Endothelial cell of umbilical vein (primary cell): ENCODE results near the gene TBC1D24. TPM values are rescaled to one million over a fixed set of nuclear protein-coding genes. Genes with fewer than 3 reads are reported as not detected.

Experiments used
- BruUV-seq: library from RNA; stranded (reverse); fragments of 400-500 nt; replicated peaks from 2 replicates; lab custom pipeline; 2021; lab: Mats Ljungman, UMichigan
- CTCF ChIA-PET: fragments of 300-600, 350-600 bp; sonication (Branson Sonifier 250); formaldehyde crosslinking; loops from one replicate; lab custom pipeline; 2021; ENCODE audit warnings: antibody characterized with exemption, inconsistent platforms; lab: Charles Lee
- POLR2A ChIA-PET: fragments of 300-600, 350-600 bp; sonication (Branson Sonifier 250); formaldehyde crosslinking; loops from one replicate; lab custom pipeline; 2021; ENCODE audit warnings: antibody characterized with exemption, inconsistent platforms; lab: Charles Lee
- DNase-seq: peaks from one replicate; pipeline ENCODE4 v3.0.0-alpha.2; 2011; ENCODE audit warnings: low read depth, low spot score
- FAIRE-seq: peaks from 2 replicates; lab custom pipeline; 2011; peaks lifted over from hg19 to GRCh38; lab: Jason Lieb, UNC
- H2AFZ ChIP-seq: 2 replicates; pipeline ENCODE4 v1.6.0; 2012; ENCODE audit warnings: low read depth, low read length, control low read depth, inconsistent platforms
- H3K27ac ChIP-seq: 2 replicates; pipeline ENCODE4 v1.5.1; 2011; ENCODE audit warnings: low read depth, mild to moderate bottlenecking, control low read depth, low read length, moderate library complexity; ENCODE audit not compliant: insufficient read depth
- H3K27me3 ChIP-seq, 2 experiments: 2 replicates each; pipeline versions ENCODE4 v1.6.0 to v1.6.1; 2011; ENCODE audit warnings: low read length in 2 of 2, mixed read lengths in 1 of 2; ENCODE audit not compliant: control insufficient read depth in 2 of 2, insufficient read depth in 2 of 2
- H3K36me3 ChIP-seq, 2 experiments: 2 replicates in 1 of 2; 3 replicates in 1 of 2; pipeline ENCODE4 v1.5.1; 2011; ENCODE audit warnings: low read length in 2 of 2, mild to moderate bottlenecking in 1 of 2, moderate library complexity in 1 of 2; ENCODE audit not compliant: control insufficient read depth in 2 of 2, insufficient read depth in 2 of 2; ENCODE audit errors: extremely low read depth in 1 of 2
- H3K4me1 ChIP-seq: 3 replicates; pipeline ENCODE4 v1.5.1; 2011; ENCODE audit warnings: mild to moderate bottlenecking, low read length; ENCODE audit not compliant: control insufficient read depth, insufficient read depth; ENCODE audit errors: extremely low read depth
- H3K4me2 ChIP-seq: 2 replicates; pipeline ENCODE4 v1.6.1; 2011; ENCODE audit warnings: low read length, control low read depth, mixed read lengths; ENCODE audit not compliant: insufficient read depth
- H3K4me3 ChIP-seq, 3 experiments: fragments of 200-600 bp in 1 of 3; sonication (generic), shearing (Covaris generic) in 1 of 3; replicated peaks in 1 of 3; 2 replicates each; pipeline ENCODE4 v1.5.1; 2011 to 2016; ENCODE audit warnings: control low read depth in 3 of 3, low read length in 3 of 3, mild to moderate bottlenecking in 2 of 3, inconsistent platforms in 1 of 3, low read depth in 1 of 3, moderate library complexity in 1 of 3; ENCODE audit not compliant: insufficient read depth in 1 of 3
- H3K79me2 ChIP-seq: 2 replicates; pipeline ENCODE4 v1.6.0; 2012; ENCODE audit warnings: low read length, inconsistent platforms; ENCODE audit not compliant: control insufficient read depth, insufficient read depth
- H3K9ac ChIP-seq: replicated peaks from 2 replicates; pipeline ENCODE3; 2011; ENCODE audit warnings: low read length, control low read depth; ENCODE audit not compliant: insufficient read depth; ENCODE audit errors: extremely low read depth
- H3K9me1 ChIP-seq: replicated peaks from 3 replicates; pipeline ENCODE4 v1.6.0; 2011; ENCODE audit warnings: mild to moderate bottlenecking, low read length; ENCODE audit not compliant: control insufficient read depth, insufficient read depth; ENCODE audit errors: extremely low read depth
- H3K9me3 ChIP-seq: replicated peaks from 2 replicates; pipeline ENCODE4 v1.5.1; 2012; ENCODE audit warnings: low read length, inconsistent platforms; ENCODE audit not compliant: control insufficient read depth, insufficient read depth
- H4K20me1 ChIP-seq: replicated peaks from 2 replicates; pipeline ENCODE3; 2011; ENCODE audit warnings: mild to moderate bottlenecking, low read length; ENCODE audit not compliant: control insufficient read depth, insufficient read depth; ENCODE audit errors: extremely low read depth
- EZH2 ChIP-seq: IDR thresholded peaks from 2 replicates; pipeline ENCODE4 v1.6.1; 2012; ENCODE audit warnings: borderline replicate concordance, low read depth, mild to moderate bottlenecking, moderate library complexity, low read length, inconsistent platforms; ENCODE audit not compliant: severe bottlenecking
- FOS ChIP-seq: IDR thresholded peaks from 2 replicates; pipeline ENCODE4 v1.6.1; 2011; ENCODE audit warnings: mild to moderate bottlenecking, low read length, moderate library complexity, borderline replicate concordance; ENCODE audit not compliant: insufficient read depth
- GATA2 ChIP-seq: IDR thresholded peaks from 2 replicates; pipeline ENCODE4 v1.7.0; 2011; ENCODE audit warnings: low read depth, mild to moderate bottlenecking, moderate library complexity, mixed read lengths, low read length; ENCODE audit not compliant: insufficient read length, insufficient read depth
- POLR2A ChIP-seq: IDR thresholded peaks from 2 replicates; pipeline ENCODE4 v1.6.1; 2012; ENCODE audit warnings: low read depth, mild to moderate bottlenecking, control low read depth, low read length
- POLR2AphosphoS5 ChIP-seq: IDR thresholded peaks from 2 replicates; pipeline ENCODE4 v1.6.1; 2012; ENCODE audit warnings: low read depth, mild to moderate bottlenecking, control low read depth, low read length, moderate library complexity; ENCODE audit not compliant: insufficient read depth
- dilution Hi-C: fragments of 300-500 bp; cut with MboI; formaldehyde crosslinking; loops from one replicate; pipeline ENCODE4 v1.15.0; 2019; ENCODE audit warnings: low sequenced_read_pairs; ENCODE audit not compliant: extremely low pct_ligation_motif_present
- intact Hi-C: fragments of 100-400 bp; cut with micrococcal nuclease; formaldehyde crosslinking; loops from one replicate; pipeline ENCODE4 v1.10.0; 2022
- polyA plus RNA-seq, 4 experiments: library from polyadenylated mRNA; depleted of rRNA in 3 of 4; stranded (reverse) in 3 of 4; unstranded in 1 of 4; fragments of >200 nt; gene quantifications; 2 replicates each; pipeline versions ENCODE4 v1.2.1 to v1.2.3, GENCODE V29; 2011 to 2012; ENCODE audit warnings: missing spikeins in 1 of 4
- total RNA-seq: library from RNA; stranded (reverse); gene quantifications from 2 replicates; pipeline ENCODE4 v1.2.3, GENCODE V29; 2021
- TF ChIP-seq, protein P1 (sequence below): IDR thresholded peaks from 2 replicates; pipeline ENCODE4 v1.6.1; 2011; ENCODE audit not compliant: insufficient read depth, insufficient read length
- TF ChIP-seq, protein P2 (sequence below), 2 donors: IDR thresholded peaks; 1 replicate in 1 of 2; 2 replicates in 1 of 2; pipeline ENCODE4 v1.5.1; 2011; ENCODE audit warnings: low read length in 2 of 2, mild to moderate bottlenecking in 2 of 2, moderate library complexity in 2 of 2, control low read depth in 1 of 2, inconsistent platforms in 1 of 2, low read depth in 1 of 2; ENCODE audit not compliant: insufficient read depth in 1 of 2; ENCODE audit errors: extremely low read depth in 1 of 2

The TBC1D24 gene
- total and polyA plus RNA-seq, 2 donors (not counting 3 experiments of a cell fraction or from before 2014, with no cell fraction given) = 8.1 to 22.8 TPM

DNA sequence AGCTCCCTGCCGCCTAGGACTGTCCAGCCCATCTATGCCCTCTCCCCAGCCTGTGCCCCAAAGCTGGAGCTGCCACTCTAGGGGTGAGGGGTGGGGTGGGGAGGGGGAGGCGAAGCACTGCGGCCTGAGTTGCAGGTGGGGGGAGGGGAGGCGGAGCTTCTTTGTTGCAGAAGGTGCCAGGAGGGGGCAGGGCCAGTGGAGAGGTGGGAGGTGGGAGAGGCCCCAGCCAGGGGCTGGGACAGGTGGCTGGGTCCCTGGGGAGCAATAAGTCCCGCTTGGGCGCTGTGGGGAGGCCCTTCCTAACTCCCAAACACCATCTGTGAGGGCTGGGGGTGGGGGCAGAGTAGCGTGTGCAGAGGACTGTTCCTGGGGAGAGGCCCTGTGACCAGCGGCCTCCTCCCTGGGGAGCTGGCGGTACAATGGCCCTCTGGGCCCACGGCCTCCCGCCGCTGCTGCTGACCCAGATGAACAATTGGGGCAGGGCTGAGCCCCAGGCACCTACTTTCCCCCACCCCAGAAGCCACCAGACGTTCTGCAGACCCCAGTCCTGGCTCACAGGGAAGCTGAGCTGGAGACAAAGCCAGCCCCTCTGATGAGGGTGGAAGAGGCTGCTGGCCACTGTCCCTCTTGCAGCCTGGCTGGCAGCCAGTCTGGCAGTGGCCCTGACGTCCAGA lies 6.1 kb upstream of the TBC1D24 start:
- FAIRE-seq (no peak), DNase-seq (no peak)
- peak overlapping the region; percentile 75 for H3K4me2 ChIP-seq

More for the DNA sequence above, 6.1 kb upstream of the TBC1D24 start:
- POLR2A ChIA-PET = no interaction called here
- H3K27me3 ChIP-seq = peaks cover 18 to 22% of the 10 kb centered on the region in 2 experiments
- no peaks in the 10 kb centered on the region for H3K9me3 ChIP-seq
- no peaks in the 10 kb centered on the region for H4K20me1 ChIP-seq
- dilution Hi-C loops = no loop called here
- no peaks in the 10 kb centered on the region for H3K79me2 ChIP-seq
- TF ChIP-seq EZH2 (no peak), GATA2 (no peak), POLR2A (no peak), FOS (no peak), POLR2AphosphoS5 (no peak)
- TF ChIP-seq, protein P1, sequence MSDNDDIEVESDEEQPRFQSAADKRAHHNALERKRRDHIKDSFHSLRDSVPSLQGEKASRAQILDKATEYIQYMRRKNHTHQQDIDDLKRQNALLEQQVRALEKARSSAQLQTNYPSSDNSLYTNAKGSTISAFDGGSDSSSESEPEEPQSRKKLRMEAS = no peak
- TF ChIP-seq, protein P2, sequence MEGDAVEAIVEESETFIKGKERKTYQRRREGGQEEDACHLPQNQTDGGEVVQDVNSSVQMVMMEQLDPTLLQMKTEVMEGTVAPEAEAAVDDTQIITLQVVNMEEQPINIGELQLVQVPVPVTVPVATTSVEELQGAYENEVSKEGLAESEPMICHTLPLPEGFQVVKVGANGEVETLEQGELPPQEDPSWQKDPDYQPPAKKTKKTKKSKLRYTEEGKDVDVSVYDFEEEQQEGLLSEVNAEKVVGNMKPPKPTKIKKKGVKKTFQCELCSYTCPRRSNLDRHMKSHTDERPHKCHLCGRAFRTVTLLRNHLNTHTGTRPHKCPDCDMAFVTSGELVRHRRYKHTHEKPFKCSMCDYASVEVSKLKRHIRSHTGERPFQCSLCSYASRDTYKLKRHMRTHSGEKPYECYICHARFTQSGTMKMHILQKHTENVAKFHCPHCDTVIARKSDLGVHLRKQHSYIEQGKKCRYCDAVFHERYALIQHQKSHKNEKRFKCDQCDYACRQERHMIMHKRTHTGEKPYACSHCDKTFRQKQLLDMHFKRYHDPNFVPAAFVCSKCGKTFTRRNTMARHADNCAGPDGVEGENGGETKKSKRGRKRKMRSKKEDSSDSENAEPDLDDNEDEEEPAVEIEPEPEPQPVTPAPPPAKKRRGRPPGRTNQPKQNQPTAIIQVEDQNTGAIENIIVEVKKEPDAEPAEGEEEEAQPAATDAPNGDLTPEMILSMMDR (IDR thresholded peaks at IDR 0.05; ENCODE audit: extremely low read depth in 1 of 2, insufficient read depth in 1 of 2, low read depth in 1 of 2, low read length in 2 of 2) = no peak
- CTCF ChIA-PET = interaction anchor here (1.6 kb wide), 1 partner anchor 9 kb away, joined by 5 read pairs; the partner anchor contains the start of gene TEDC2
- no peaks in the 10 kb centered on the region for H3K36me3 ChIP-seq
- intact Hi-C loops = no loop called here
- H3K9me1 ChIP-seq = no peaks in the 10 kb centered on the region
- H3K4me3 ChIP-seq = no peak overlapping the region
- no peak overlapping the region for H3K9ac ChIP-seq
- BruUV-seq = no TSS peak
- H2AFZ ChIP-seq = no peak overlapping the region
- H3K4me1 ChIP-seq = peaks cover 5% of the 10 kb centered on the region
- H3K27ac ChIP-seq = no peak overlapping the region
